T-helper 1 cell treated with Interleukin-12 subunit alpha and Interleukin-12 subunit beta and Interleukin-4 antibody, amounts not matched to agents 30 μg/mL and 1 μg/mL, for 36 hours (primary cell): ENCODE measurements around the gene SLC15A4.

Source experiments
- H3K27ac Mint-ChIP-seq: one replicate; pipeline ENCODE4 v1.8.0; 2021; ENCODE audit warnings: mild to moderate bottlenecking, mixed read lengths
- H3K27me3 Mint-ChIP-seq: one replicate; pipeline ENCODE4 v1.8.0; 2021; ENCODE audit warnings: low read depth, mixed read lengths
- H3K36me3 Mint-ChIP-seq: one replicate; pipeline ENCODE4 v1.8.0; 2021; ENCODE audit warnings: low read depth, mixed read lengths
- H3K4me1 Mint-ChIP-seq: one replicate; pipeline ENCODE4 v1.8.0; 2021; ENCODE audit warnings: low read depth, mixed read lengths
- H3K4me3 Mint-ChIP-seq: one replicate; pipeline ENCODE4 v1.8.0; 2021; ENCODE audit warnings: mild to moderate bottlenecking, moderate library complexity, mixed read lengths
- H3K9me3 Mint-ChIP-seq: one replicate; pipeline ENCODE4 v1.8.0; 2021; ENCODE audit warnings: mixed read lengths

SLC15A4 gene

DNA sequence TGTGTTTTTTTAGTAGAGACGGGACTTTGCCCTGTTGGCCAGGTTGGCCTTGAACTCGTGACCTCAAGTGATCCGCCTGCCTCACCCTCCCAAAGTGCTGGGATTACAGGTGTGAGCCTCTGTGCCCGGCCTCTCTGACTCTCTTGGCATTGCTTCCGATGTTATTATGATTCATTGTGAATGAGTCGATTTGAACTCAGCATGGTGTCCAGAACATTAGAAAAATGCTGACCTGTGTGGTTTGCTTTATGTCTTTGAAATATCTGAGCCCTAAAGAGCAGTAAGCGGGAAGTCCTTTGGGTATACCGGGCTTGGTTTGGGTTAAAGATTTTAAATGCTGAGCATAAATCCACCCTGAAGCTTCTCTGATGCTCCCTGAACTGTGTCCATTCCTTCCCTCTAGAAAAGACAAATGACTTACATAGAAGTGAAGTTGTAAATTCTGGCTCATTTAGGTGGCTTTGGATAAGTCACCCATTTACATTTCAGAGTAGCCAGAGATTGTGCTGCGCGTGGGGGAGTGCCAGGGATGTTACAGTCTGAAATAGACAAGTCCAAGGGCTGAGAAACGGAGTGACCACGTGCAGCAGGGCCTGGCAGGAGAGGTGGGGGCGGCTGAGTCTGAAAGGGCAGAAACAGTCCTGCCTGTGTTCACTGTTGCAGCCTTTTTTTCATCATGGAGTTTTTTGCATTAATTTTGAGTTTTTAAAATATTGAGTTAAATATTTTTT is 39.6 kb downstream of the SLC15A4 start:
- Mint-ChIP-seq H3K4me1 (peaks cover 4% of the 10 kb centered on the region), H3K4me3 (no peak overlapping the region), H3K36me3 (no peaks in the 10 kb centered on the region), H3K27me3 (no peaks in the 10 kb centered on the region), H3K27ac (no peak overlapping the region), H3K9me3 (no peaks in the 10 kb centered on the region)

DNA sequence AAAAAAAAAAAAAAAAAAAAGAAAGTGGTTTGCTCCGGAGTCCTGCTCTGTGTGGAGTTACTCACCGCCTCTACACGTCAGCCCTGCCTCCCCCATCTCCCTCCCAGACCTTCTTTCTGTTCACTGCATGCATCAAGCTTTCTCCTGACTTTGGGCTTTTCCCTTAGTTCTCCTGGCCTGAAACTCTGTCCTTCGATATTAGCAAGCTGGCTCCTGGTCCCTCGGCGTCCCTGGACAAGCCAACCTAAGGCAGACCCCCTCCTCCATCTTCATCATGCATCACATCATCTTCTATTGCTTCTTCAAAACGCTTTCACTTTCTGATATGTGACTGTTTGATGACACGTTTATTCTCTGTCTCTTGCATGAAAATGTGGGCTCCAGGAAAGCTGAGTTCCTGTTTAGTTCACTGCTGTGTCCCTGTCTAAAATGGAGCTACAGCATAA is 40.6 kb downstream of the SLC15A4 start:
- Mint-ChIP-seq H3K4me3 (peak overlapping the region; percentile 65), H3K27ac (peak overlapping the region; percentile 74), H3K27me3 (no peaks in the 10 kb centered on the region), H3K9me3 (no peaks in the 10 kb centered on the region), H3K4me1 (peaks cover 4% of the 10 kb centered on the region), H3K36me3 (no peaks in the 10 kb centered on the region)

DNA sequence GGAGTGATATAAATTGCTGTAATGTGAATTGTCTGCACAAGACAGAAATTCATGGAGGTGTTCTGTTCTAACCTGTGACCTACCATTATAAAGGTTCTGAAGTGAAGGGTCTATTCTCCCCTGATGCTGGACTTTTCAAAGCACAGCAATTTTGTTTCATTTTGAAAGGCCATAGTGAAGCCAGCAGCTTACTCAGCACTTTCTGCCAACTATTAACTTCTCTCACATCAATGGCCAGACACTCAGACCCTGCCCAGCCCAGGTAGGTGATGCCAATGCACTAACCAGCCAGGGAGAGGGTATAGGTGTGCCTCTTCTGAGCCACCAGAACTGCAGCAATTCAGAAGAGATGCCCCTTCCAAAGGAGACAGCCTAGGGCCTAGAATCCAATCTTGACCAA is 43.9 kb downstream of the SLC15A4 start:
- no peak overlapping the region for H3K4me3 Mint-ChIP-seq
- H3K4me1 Mint-ChIP-seq: peaks cover 4% of the 10 kb centered on the region
- H3K27ac Mint-ChIP-seq: no peak overlapping the region

DNA sequence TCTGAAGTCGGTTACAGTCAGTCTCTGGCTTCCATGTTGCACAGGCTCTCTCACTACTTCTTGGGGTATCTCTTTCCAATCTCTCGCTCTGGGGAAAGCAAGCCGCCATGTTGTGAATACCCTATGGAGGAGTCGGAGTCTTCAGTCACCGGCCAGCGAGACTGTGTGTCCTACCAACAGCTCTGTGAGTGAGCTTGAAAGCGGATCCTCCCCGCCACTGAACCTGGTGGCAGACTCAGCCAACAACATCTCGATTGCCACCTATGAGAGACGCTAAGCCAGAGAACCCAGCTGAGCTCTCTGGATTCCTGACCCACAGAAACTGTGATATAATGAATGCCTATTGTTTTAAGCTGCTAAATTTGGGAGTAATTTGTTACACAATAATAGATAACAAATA is 51.5 kb downstream of the SLC15A4 start:
- Mint-ChIP-seq H3K27me3 (peaks cover 5% of the 10 kb centered on the region), H3K36me3 (no peaks in the 10 kb centered on the region), H3K4me3 (no peak overlapping the region), H3K27ac (no peak overlapping the region), H3K4me1 (no peaks in the 10 kb centered on the region), H3K9me3 (no peaks in the 10 kb centered on the region)

More for the DNA sequence above, 43.9 kb downstream of the SLC15A4 start:
- H3K9me3 Mint-ChIP-seq: no peaks in the 10 kb centered on the region
- no peaks in the 10 kb centered on the region for H3K36me3 Mint-ChIP-seq
- H3K27me3 Mint-ChIP-seq: no peaks in the 10 kb centered on the region

DNA sequence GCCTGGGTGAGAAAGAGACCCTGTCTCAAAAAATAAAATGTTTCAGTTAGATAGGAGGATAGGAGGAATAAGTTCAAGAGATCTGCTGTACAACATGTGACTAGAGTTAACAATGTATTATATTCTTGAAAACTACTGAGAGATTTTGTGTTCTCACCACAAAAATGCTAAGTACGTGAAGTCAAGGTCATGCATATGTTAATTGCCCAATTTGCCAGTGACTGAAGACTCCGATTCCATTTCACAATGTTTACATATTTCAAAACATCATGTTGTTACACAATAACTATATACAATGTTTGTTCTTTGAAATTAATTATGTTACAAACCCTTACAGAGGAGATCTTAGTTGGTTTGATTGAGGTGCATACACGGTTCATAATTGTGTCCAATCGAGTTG is 52.1 kb downstream of the SLC15A4 start:
- Mint-ChIP-seq H3K36me3 (no peaks in the 10 kb centered on the region), H3K27me3 (peaks cover 9% of the 10 kb centered on the region), H3K4me1 (no peaks in the 10 kb centered on the region), H3K27ac (no peak overlapping the region), H3K4me3 (no peak overlapping the region), H3K9me3 (no peaks in the 10 kb centered on the region)

DNA sequence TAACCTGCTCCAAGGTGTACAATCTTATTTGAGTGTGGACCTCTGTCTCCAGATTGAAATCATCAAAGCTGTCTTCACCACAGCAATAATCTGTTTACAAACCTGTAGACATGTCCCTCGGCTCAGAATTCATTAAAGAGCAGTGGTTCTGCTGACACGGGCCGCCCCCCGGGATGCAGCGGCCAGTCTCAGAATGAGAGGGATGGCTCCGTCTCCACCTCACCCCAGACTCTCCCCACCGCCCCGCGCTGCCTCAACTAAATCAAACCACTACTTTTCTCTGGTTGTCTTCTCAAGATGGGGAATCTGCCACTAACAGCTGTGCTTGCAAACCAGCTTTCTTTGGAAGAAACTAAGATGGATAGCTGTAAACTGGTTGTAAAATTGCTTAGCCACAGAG is 56.2 kb downstream of the SLC15A4 start:
- H3K9me3 Mint-ChIP-seq: no peaks in the 10 kb centered on the region
- peaks cover 9% of the 10 kb centered on the region for H3K27me3 Mint-ChIP-seq
- H3K4me1 Mint-ChIP-seq: no peaks in the 10 kb centered on the region
- H3K4me3 Mint-ChIP-seq: no peak overlapping the region
- H3K27ac Mint-ChIP-seq: no peak overlapping the region
- no peaks in the 10 kb centered on the region for H3K36me3 Mint-ChIP-seq

DNA sequence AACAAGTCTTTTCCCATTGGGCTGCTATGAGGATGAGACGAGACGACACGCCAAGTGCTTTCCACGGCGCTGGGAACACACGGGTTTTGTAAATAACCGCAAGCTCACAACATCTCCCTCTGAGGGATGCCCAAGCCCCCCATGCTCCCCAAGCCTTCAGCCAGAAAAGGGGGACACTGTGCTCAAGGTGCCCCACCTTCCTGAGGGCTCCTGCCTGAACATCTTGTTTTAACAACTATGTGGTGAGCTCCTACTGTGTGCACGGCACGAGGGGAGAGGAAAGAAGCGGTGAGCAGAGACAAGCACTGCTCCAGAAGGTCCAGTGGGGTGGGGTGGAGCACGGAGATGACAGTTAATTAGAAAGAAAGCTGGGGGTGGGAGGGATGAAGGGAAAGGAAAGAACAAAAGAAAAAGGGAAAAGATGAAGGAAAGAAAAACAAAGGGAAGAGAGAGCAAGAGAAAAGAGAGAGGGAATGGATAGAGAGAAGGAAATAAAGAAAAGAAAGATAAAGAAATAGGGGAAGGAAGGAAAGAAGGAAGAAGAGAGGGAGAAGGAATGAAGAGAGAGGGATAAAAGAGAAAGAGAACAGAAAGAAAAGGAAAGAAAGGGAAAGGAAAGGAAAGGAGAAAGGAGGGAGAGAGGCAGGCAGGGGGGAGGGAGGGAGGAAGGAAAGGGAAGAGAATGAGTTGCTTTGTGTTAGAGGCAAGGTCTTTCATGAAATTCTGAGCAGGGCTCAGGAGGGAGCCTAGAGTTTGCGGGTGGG is 56.8 kb downstream of the SLC15A4 start:
- no peak overlapping the region for H3K4me3 Mint-ChIP-seq
- no peaks in the 10 kb centered on the region for H3K36me3 Mint-ChIP-seq
- no peaks in the 10 kb centered on the region for H3K4me1 Mint-ChIP-seq
- H3K27ac Mint-ChIP-seq: no peak overlapping the region
- H3K9me3 Mint-ChIP-seq: no peaks in the 10 kb centered on the region
- peaks cover 9% of the 10 kb centered on the region for H3K27me3 Mint-ChIP-seq

DNA sequence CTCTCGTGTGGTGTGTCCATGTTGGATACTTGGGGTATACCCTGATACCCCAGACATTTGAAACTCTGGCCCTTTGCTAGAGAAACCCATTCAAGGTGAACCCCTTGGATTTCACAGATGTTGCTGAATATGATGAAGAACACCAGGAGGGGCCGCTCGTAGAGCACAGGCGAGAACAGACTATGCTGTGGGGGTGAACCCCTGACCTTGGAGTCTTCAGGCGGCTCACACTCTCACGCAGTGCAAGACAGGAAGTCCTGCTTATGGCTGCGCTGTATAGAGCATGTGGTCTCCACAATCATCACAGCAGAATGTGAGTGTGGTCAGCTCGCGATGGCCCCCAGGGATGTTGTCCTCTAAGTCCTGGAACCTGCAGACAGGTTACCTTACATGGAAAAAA is 60.4 kb downstream of the SLC15A4 start:
- H3K4me1 Mint-ChIP-seq: no peaks in the 10 kb centered on the region
- H3K4me3 Mint-ChIP-seq: no peak overlapping the region
- no peaks in the 10 kb centered on the region for H3K36me3 Mint-ChIP-seq
- no peak overlapping the region for H3K27ac Mint-ChIP-seq
- H3K9me3 Mint-ChIP-seq: no peaks in the 10 kb centered on the region
- peaks cover 4% of the 10 kb centered on the region for H3K27me3 Mint-ChIP-seq

DNA sequence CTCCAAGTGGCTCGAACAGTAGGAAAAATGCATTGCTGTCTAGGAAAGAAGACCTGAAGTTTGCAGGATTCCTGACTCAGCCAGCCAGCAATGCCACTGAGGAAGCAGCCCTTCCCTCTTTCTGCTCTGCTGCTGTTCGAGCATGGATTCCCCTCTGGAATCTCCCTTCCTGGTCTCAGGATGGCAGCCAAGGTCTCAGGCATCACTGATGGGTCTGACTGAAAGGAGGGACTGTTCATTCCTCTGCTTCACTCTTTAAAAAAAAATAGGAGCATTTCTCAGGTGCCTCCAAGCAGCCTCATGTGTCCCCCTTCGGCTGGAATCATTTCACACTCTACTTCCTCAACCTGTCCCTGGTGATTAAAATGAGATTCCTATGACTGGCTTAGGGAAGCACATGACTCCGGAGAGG is 62.4 kb downstream of the SLC15A4 start:
- Mint-ChIP-seq H3K4me3 (no peak overlapping the region), H3K27me3 (no peaks in the 10 kb centered on the region), H3K9me3 (no peaks in the 10 kb centered on the region), H3K4me1 (no peaks in the 10 kb centered on the region), H3K36me3 (no peaks in the 10 kb centered on the region), H3K27ac (no peak overlapping the region)

DNA sequence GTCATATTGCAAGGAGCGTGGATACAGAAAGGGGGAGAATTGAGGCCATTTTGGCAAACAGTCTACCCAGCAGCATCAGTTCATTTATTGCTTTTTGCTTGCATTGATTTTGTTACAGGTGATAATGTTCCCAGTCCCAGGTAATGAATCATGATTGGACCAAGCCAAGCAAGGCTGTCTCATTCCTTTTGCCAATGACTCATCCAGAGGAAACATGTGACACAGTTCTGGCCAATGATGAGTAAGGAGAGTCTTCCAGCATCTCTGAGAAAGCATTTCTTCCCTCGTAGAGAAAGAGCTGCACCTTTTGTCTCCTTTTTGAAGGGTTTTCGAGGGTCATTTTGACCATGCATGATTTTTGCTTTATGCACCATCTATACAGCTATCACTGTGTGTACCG is 68.2 kb downstream of the SLC15A4 start:
- Mint-ChIP-seq H3K36me3 (no peaks in the 10 kb centered on the region), H3K27ac (no peak overlapping the region), H3K4me1 (no peaks in the 10 kb centered on the region), H3K27me3 (no peaks in the 10 kb centered on the region), H3K4me3 (no peak overlapping the region), H3K9me3 (no peaks in the 10 kb centered on the region)

DNA sequence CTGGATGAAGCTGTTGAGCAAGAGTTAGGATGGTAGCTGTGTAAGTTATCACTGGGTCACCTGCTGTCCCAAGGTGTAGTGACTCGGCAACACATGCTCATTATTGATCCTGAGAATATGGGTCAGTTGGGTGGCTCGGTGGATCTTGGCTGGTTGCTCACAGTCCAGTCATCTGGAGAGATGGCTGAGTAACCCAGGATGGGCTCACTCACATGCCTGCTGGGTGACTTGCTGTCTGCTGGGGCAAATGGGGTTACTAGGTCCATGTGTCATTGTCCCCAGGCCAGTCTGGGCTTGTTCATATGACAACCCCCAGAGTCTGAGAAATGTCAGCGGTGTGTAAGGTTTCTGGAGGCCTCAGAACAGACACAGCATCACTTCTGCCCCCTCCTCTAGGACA is 69.5 kb downstream of the SLC15A4 start:
- no peak overlapping the region for H3K27ac Mint-ChIP-seq
- no peaks in the 10 kb centered on the region for H3K36me3 Mint-ChIP-seq

DNA sequence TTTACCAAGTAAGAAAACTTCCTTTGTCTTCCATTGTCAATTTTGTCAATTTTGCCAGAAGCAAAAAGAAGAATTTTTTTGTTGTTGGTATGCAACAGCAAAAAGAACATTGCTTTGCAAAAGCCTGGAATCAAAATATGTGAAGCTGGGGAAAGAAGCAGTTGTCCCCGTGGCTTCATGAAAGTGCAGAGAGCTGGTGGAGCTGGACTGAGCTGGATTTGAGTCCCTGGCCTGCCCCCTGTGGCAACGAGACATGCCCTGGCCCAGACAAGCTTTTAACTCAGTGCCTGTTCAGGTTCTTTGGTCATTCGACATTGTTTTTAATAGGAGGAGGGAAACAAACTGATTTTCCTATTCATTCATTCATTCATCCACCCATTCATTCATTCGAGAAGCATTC is 70.3 kb downstream of the SLC15A4 start:
- no peaks in the 10 kb centered on the region for H3K27me3 Mint-ChIP-seq
- no peak overlapping the region for H3K27ac Mint-ChIP-seq
- H3K36me3 Mint-ChIP-seq: no peaks in the 10 kb centered on the region
- H3K4me3 Mint-ChIP-seq: no peak overlapping the region
- no peaks in the 10 kb centered on the region for H3K4me1 Mint-ChIP-seq
- H3K9me3 Mint-ChIP-seq: no peaks in the 10 kb centered on the region

More for the DNA sequence above, 69.5 kb downstream of the SLC15A4 start:
- Mint-ChIP-seq H3K9me3 (no peaks in the 10 kb centered on the region), H3K4me1 (no peaks in the 10 kb centered on the region), H3K27me3 (no peaks in the 10 kb centered on the region), H3K4me3 (no peak overlapping the region)

DNA sequence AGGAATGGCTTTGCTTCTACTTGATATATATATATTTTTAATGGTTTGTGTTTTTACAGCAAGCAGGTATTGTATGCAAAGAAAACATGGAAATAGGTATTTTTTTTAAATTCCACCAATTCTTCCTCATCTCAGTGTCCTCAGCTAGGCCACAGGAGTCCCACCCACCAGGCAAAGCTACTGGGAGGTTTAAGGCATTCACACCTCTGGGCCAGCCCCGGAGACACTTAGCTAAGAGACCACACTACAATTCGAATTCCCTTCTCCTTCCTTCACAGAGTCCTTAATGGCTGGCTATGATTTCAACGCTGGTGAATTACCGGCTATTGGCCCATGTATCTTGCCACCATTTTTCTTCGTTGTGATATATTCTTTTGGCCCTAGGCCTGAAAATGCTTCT is 71.4 kb downstream of the SLC15A4 start:
- H3K9me3 Mint-ChIP-seq: no peaks in the 10 kb centered on the region
- H3K4me1 Mint-ChIP-seq: no peaks in the 10 kb centered on the region
- no peak overlapping the region for H3K4me3 Mint-ChIP-seq
- H3K36me3 Mint-ChIP-seq: no peaks in the 10 kb centered on the region
- no peaks in the 10 kb centered on the region for H3K27me3 Mint-ChIP-seq
- no peak overlapping the region for H3K27ac Mint-ChIP-seq

DNA sequence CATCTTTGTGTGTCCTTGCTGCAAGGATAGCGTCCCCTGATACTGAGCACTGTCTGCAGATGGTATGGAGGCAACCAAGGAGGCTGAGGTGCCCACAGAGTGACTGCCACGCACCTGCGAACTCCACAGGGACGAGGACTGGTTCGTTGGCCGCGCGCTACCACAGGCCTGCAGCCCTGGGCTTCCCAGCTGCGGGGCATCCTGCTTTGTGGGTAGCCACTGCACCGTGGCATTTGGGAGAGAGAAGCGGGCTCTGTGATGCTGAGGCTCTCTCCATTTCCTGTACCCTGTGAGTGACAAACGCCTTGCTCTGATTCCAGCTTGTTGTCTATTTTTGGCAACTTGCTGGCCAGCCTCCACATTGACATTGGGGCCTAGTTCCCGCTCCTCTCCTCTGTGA is 76.3 kb downstream of the SLC15A4 start:
- H3K4me1 Mint-ChIP-seq: no peaks in the 10 kb centered on the region
- no peaks in the 10 kb centered on the region for H3K9me3 Mint-ChIP-seq
- H3K27ac Mint-ChIP-seq: no peak overlapping the region
- no peak overlapping the region for H3K4me3 Mint-ChIP-seq
- H3K27me3 Mint-ChIP-seq: no peaks in the 10 kb centered on the region
- H3K36me3 Mint-ChIP-seq: no peaks in the 10 kb centered on the region
